Karpas-422 (cell line): ENCODE data around the gene FREM1. TPM values are rescaled to one million over a fixed set of nuclear protein-coding genes. Genes with fewer than 3 reads are reported as not detected.

Source experiments
- DNase-seq: peaks from one replicate; pipeline ENCODE4 v3.0.0-alpha.2; 2015
- H2AFZ ChIP-seq: fragments of 200-600 bp; sonication (generic); 2 replicates; pipeline ENCODE4 v1.6.1; 2014; ENCODE audit warnings: antibody characterized with exemption, low read length, mixed read lengths
- H3K27ac ChIP-seq: fragments of 200-600 bp; sonication (generic); 2 replicates; pipeline ENCODE4 v1.5.1; 2014; ENCODE audit warnings: mild to moderate bottlenecking, low read length, moderate library complexity
- H3K27me3 ChIP-seq: fragments of 200-600 bp; sonication (generic); 2 replicates; pipeline ENCODE4 v1.6.1; 2014; ENCODE audit warnings: low read length, mixed read lengths
- H3K36me3 ChIP-seq: fragments of 200-600 bp; sonication (generic); 2 replicates; pipeline ENCODE4 v1.6.1; 2014; ENCODE audit warnings: low read length, mixed read lengths; ENCODE audit not compliant: insufficient read depth
- H3K4me1 ChIP-seq: fragments of 200-600 bp; sonication (generic); 2 replicates; pipeline ENCODE4 v1.6.1; 2014; ENCODE audit warnings: mild to moderate bottlenecking, low read length, mixed read lengths
- H3K4me2 ChIP-seq: fragments of 200-600 bp; sonication (generic); 2 replicates; pipeline ENCODE4 v1.6.1; 2014; ENCODE audit warnings: low read length, low read depth, mild to moderate bottlenecking; ENCODE audit not compliant: poor library complexity, severe bottlenecking
- H3K4me3 ChIP-seq: fragments of 200-600 bp; sonication (generic); 2 replicates; pipeline ENCODE4 v1.5.1; 2014; ENCODE audit warnings: mild to moderate bottlenecking, antibody characterized with exemption, low read length, mixed read lengths
- H3K79me2 ChIP-seq: fragments of 200-600 bp; sonication (generic); 2 replicates; pipeline ENCODE4 v1.6.1; 2014; ENCODE audit warnings: mild to moderate bottlenecking, low read length, mixed read lengths
- H3K9ac ChIP-seq: fragments of 200-600 bp; sonication (generic); 2 replicates; pipeline ENCODE4 v1.6.0; 2014; ENCODE audit warnings: low read length
- H3K9me2 ChIP-seq: fragments of 200-600 bp; sonication (generic), shearing (Covaris generic); replicated peaks from 2 replicates; pipeline ENCODE4 v1.6.0; 2014; ENCODE audit warnings: mild to moderate bottlenecking, low read length, moderate library complexity; ENCODE audit not compliant: insufficient read depth
- H3K9me3 ChIP-seq: fragments of 300-700, 200-600 bp; sonication (generic); 2 replicates; pipeline ENCODE4 v1.6.1; 2014; ENCODE audit warnings: low read length, mixed read lengths
- H4K20me1 ChIP-seq: fragments of 200-600 bp; sonication (generic); 2 replicates; pipeline ENCODE4 v1.6.1; 2014; ENCODE audit warnings: mild to moderate bottlenecking, antibody characterized with exemption, low read length, low read depth; ENCODE audit not compliant: insufficient read depth
- total RNA-seq: library from RNA; depleted of rRNA; stranded (reverse); fragments of >200 nt; shearing (Covaris generic); gene quantifications from 2 replicates; pipeline ENCODE4 v1.2.3, GENCODE V29; 2014; ENCODE audit warnings: low replicate concordance

Gene FREM1
- total RNA-seq, 1 experiment from 2014 or later, result not detected

DNA sequence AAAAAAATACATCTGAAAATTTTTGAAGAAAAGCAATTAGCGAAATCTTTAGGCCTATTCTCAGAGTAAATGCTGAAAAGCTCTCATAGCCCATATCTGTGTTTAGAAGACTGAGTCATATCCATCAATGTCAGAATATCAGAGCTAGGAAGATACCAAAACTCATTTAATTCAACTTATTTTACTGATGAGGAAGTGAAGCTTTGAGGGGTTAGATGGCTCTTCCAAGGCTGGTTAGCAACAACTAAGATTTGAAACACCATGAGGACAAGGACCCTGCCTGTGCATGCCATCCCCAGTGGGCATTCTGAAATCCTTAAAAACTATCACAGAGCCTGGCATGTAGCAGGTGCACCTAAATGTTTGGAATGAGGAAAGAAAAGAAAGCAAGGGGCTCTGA lies 2.5 kb downstream of the FREM1 start:
- Histone ChIP-seq H3K36me3 (no peaks in the 10 kb centered on the region), H3K4me2 (no peak overlapping the region), H3K27ac (no peak overlapping the region), H3K9me2 (no peaks in the 10 kb centered on the region), H4K20me1 (no peaks in the 10 kb centered on the region), H3K9me3 (no peaks in the 10 kb centered on the region), H3K79me2 (no peaks in the 10 kb centered on the region), H3K4me1 (no peaks in the 10 kb centered on the region), H3K27me3 (no peaks in the 10 kb centered on the region), H3K9ac (no peak overlapping the region), H3K4me3 (no peak overlapping the region), H2AFZ (no peak overlapping the region)
- no peak for DNase-seq

DNA sequence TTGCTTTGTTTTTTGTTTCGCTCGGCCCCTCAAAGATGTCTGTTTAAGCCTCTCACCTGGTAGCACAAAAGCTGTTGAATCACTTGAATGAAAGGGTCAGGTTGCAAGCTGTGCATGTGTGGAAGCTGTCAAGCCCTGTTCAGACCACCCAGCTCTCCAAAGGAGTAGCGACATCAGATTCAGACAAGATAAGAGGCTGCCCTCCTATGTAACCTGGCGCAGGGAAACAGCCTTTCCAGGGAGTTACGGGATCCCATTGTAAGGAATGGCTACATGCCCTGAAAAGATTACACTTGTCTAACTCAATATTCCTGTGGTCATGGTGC lies 2.9 kb downstream of the FREM1 start:
- H4K20me1 ChIP-seq, result no peaks in the 10 kb centered on the region
- no peak overlapping the region for H2AFZ ChIP-seq
- H3K36me3 ChIP-seq, result no peaks in the 10 kb centered on the region
- no peaks in the 10 kb centered on the region for H3K27me3 ChIP-seq
- H3K27ac ChIP-seq, result no peak overlapping the region
- H3K9me2 ChIP-seq, result no peaks in the 10 kb centered on the region
- H3K9ac ChIP-seq, result no peak overlapping the region
- no peaks in the 10 kb centered on the region for H3K9me3 ChIP-seq
- H3K79me2 ChIP-seq, result no peaks in the 10 kb centered on the region
- no peak for DNase-seq
- no peak overlapping the region for H3K4me3 ChIP-seq
- H3K4me2 ChIP-seq, result no peak overlapping the region
- H3K4me1 ChIP-seq, result no peaks in the 10 kb centered on the region

DNA sequence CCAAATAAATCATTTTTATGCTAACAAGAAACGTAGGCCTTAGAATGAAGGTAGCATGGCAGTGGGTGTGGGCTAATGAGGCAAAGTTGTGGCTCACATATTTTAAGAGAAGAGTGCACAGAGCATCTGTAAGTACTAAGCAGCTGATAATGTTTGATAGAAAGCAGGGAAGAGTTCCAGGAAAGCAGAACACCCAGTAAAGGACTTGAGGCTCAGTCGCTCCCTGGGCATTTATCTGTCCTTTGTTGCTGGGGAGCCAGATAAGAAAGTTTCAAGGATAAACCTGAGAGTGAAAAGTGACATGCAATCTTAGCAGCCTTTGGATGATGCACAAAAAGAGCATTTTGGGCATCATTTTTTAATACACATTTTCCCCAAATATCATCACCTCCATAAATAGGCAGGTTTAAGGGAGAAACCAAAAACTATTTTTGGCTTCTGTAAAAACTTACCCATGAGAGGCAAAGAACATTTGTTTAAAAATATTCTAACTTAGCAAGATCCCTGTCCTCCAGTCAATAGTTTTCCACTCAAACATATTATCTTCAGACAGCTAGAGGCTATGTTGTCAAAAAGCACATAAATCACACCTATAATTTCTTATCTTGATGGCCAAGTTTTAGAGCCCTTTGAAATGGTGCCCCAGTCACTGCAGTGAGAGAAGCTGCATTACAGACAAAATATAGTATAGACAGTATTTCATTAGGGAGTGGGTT lies 3.4 kb downstream of the FREM1 start:
- no peaks in the 10 kb centered on the region for H3K9me2 ChIP-seq
- no peaks in the 10 kb centered on the region for H3K27me3 ChIP-seq
- no peaks in the 10 kb centered on the region for H3K9me3 ChIP-seq
- H3K4me2 ChIP-seq, result no peak overlapping the region
- no peak overlapping the region for H3K4me3 ChIP-seq
- H3K4me1 ChIP-seq, result no peaks in the 10 kb centered on the region
- no peak overlapping the region for H3K27ac ChIP-seq
- no peaks in the 10 kb centered on the region for H3K36me3 ChIP-seq
- DNase-seq, result no peak
- H3K9ac ChIP-seq, result no peak overlapping the region
- no peaks in the 10 kb centered on the region for H4K20me1 ChIP-seq
- H3K79me2 ChIP-seq, result no peaks in the 10 kb centered on the region
- H2AFZ ChIP-seq, result no peak overlapping the region

DNA sequence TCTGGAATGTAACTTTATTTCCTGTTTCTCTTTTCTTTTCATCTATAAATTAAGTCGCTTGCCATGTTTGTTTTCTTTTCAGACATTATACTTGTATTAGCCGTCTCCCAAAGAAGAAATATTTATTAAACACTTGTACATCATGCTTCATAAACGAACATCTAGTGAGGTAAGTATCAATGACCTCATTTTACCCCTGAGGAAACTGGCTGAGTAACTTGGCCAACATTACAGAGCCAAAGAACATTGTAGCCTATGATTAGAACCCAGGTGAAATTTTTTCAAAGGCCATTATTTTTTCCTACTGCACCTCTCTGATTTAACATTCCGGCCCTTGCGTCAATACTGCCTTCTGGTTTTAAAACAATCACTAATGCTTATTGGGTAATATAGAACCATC lies 4.2 kb downstream of the FREM1 start:
- DNase-seq, result no peak
- Histone ChIP-seq H2AFZ (no peak overlapping the region), H4K20me1 (no peaks in the 10 kb centered on the region), H3K27ac (no peak overlapping the region), H3K9me3 (no peaks in the 10 kb centered on the region), H3K9me2 (no peaks in the 10 kb centered on the region), H3K27me3 (no peaks in the 10 kb centered on the region), H3K79me2 (no peaks in the 10 kb centered on the region), H3K9ac (no peak overlapping the region), H3K4me3 (no peak overlapping the region), H3K4me2 (no peak overlapping the region), H3K4me1 (no peaks in the 10 kb centered on the region), H3K36me3 (no peaks in the 10 kb centered on the region)

- H3K9me3 ChIP-seq, result no peaks in the 10 kb centered on the region
- DNase-seq, result no peak
Measured at GRCh38 chr9:14903040-14903439, 7.2 kb downstream of the FREM1 start.

DNA sequence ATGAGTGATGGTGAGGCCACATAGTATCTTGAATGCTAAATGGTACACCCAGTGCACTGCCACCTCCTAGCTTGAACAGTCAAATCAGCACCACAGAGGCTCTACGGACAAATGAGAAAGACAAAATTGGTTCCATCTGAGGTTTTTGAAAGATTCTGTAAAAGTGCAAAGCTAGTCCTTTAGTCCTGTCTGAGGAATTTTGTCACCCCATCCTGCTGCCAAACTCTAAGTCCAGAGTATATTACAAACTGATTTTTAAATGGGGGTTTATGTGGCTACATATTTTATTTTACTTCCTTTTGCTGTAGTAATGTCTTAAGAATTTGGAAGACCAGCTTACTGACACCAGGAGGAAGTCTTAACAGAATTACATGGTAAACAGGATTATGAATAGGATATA lies 7.7 kb downstream of the FREM1 start:
- no peak overlapping the region for H3K4me3 ChIP-seq
- no peaks in the 10 kb centered on the region for H4K20me1 ChIP-seq
- no peak overlapping the region for H3K4me2 ChIP-seq
- DNase-seq, result no peak
- no peaks in the 10 kb centered on the region for H3K9me3 ChIP-seq
- H3K9ac ChIP-seq, result no peak overlapping the region
- H3K9me2 ChIP-seq, result no peaks in the 10 kb centered on the region
- H3K27me3 ChIP-seq, result no peaks in the 10 kb centered on the region
- no peaks in the 10 kb centered on the region for H3K36me3 ChIP-seq
- no peak overlapping the region for H3K27ac ChIP-seq
- H2AFZ ChIP-seq, result no peak overlapping the region
- H3K4me1 ChIP-seq, result no peaks in the 10 kb centered on the region
- no peaks in the 10 kb centered on the region for H3K79me2 ChIP-seq

More at GRCh38 chr9:14903040-14903439, 7.2 kb downstream of the FREM1 start:
- H3K36me3 ChIP-seq, result no peaks in the 10 kb centered on the region
- no peak overlapping the region for H3K27ac ChIP-seq
- H4K20me1 ChIP-seq, result no peaks in the 10 kb centered on the region
- H3K4me2 ChIP-seq, result no peak overlapping the region
- H3K4me3 ChIP-seq, result no peak overlapping the region
- H3K79me2 ChIP-seq, result no peaks in the 10 kb centered on the region
- H2AFZ ChIP-seq, result no peak overlapping the region
- no peaks in the 10 kb centered on the region for H3K27me3 ChIP-seq
- H3K9ac ChIP-seq, result no peak overlapping the region
- H3K9me2 ChIP-seq, result no peaks in the 10 kb centered on the region
- no peaks in the 10 kb centered on the region for H3K4me1 ChIP-seq

DNA sequence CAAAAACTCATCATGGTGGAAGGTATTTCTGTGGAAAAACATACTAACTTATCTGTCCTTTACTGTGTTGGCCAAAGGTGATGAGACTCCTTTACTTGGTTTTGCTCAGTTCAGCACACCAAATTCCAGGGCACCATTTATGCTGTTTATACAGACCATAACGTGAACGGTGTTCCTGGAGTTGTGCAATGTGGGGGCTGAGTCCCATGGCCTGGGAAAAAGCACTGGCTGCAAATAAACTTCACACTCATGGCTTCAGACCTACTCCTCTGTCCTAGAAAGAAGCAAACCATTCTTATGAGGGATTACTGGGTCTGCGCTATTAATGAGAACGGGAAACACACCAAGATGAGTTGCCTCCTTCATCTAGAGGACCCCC lies 10.4 kb downstream of the FREM1 start:
- Histone ChIP-seq H3K4me2 (no peak overlapping the region), H2AFZ (no peak overlapping the region), H3K9me3 (no peaks in the 10 kb centered on the region), H3K79me2 (no peaks in the 10 kb centered on the region), H4K20me1 (no peaks in the 10 kb centered on the region), H3K9ac (no peak overlapping the region), H3K4me3 (no peak overlapping the region), H3K9me2 (no peaks in the 10 kb centered on the region), H3K4me1 (no peaks in the 10 kb centered on the region), H3K27me3 (no peaks in the 10 kb centered on the region), H3K36me3 (no peaks in the 10 kb centered on the region), H3K27ac (no peak overlapping the region)
- DNase-seq, result no peak

GRCh38 chr9:14899042-14899814 lies 11.0 kb downstream of the FREM1 start:
- H3K9me3 ChIP-seq, result no peaks in the 10 kb centered on the region
- H4K20me1 ChIP-seq, result no peaks in the 10 kb centered on the region
- H3K4me2 ChIP-seq, result no peak overlapping the region
- no peaks in the 10 kb centered on the region for H3K9me2 ChIP-seq
- no peak overlapping the region for H3K27ac ChIP-seq
- H3K27me3 ChIP-seq, result no peaks in the 10 kb centered on the region
- H3K4me1 ChIP-seq, result no peaks in the 10 kb centered on the region
- H2AFZ ChIP-seq, result no peak overlapping the region
- no peak overlapping the region for H3K9ac ChIP-seq
- no peaks in the 10 kb centered on the region for H3K36me3 ChIP-seq
- H3K4me3 ChIP-seq, result no peak overlapping the region
- no peaks in the 10 kb centered on the region for H3K79me2 ChIP-seq
- no peak for DNase-seq
